NCI-H1105 (cell line): ENCODE results near the gene SCFD2.
"Not testable (repeated sequence)": the region's sequence is repeated elsewhere in the genome, so short reads cannot be mapped to it uniquely, and the experiment has no call there.

Source experiments
- DNase-seq: peaks from one replicate; lab custom pipeline; 2025; lab: John Stamatoyannopoulos, UW

Gene SCFD2

GRCh38 chr4:53365486-53366300 is at the start of gene SCFD2:
SCFD2 (minus strand) TSS chr4:53366061.
- peak; percentile 81 for DNase-seq

GRCh38 chr4:53409479-53409878 is 43.6 kb upstream of the SCFD2 start:
- DNase-seq: not testable (repeated sequence)

- no peak for DNase-seq
Observed at GRCh38 chr4:53380221-53380620, 14.4 kb upstream of the SCFD2 start.

- no peak for DNase-seq
Observed at GRCh38 chr4:53378171-53378482, 12.3 kb upstream of the SCFD2 start.

GRCh38 chr4:53377319-53378170 is 11.7 kb upstream of the SCFD2 start, which contains the start of gene FIP1L1:
FIP1L1 (plus strand) TSS chr4:53377641; CDS start chr4:53377839, 198 bp downstream.
- DNase-seq: peak; percentile 79

- no peak for DNase-seq
Observed at GRCh38 chr4:53376900-53377299, 11.0 kb upstream of the SCFD2 start.

- no peak for DNase-seq
Observed at GRCh38 chr4:53374777-53375258, 9.0 kb upstream of the SCFD2 start.

- no peak for DNase-seq
Observed at GRCh38 chr4:53371843-53372521, 6.1 kb upstream of the SCFD2 start.

- no peak for DNase-seq
Observed at GRCh38 chr4:53371049-53371448, 5.2 kb upstream of the SCFD2 start.

- no peak for DNase-seq
Observed at GRCh38 chr4:53367721-53368120, 1.9 kb upstream of the SCFD2 start.

- no peak for DNase-seq
Observed at GRCh38 chr4:53366301-53366716, 448 bp upstream of the SCFD2 start.

GRCh38 chr4:53365121-53365485 is 758 bp downstream of the SCFD2 start:
- no peak for DNase-seq

GRCh38 chr4:53364624-53365023 is 1.2 kb downstream of the SCFD2 start:
- DNase-seq: no peak

GRCh38 chr4:53362093-53362492 is 3.8 kb downstream of the SCFD2 start:
- no peak for DNase-seq

- DNase-seq: no peak
Observed at GRCh38 chr4:53361451-53361850, 4.4 kb downstream of the SCFD2 start.

GRCh38 chr4:53355930-53356521 is 9.8 kb downstream of the SCFD2 start:
- no peak for DNase-seq

- no peak for DNase-seq
Observed at GRCh38 chr4:53354012-53354722, 11.7 kb downstream of the SCFD2 start.

GRCh38 chr4:53349091-53349491 is 16.8 kb downstream of the SCFD2 start:
- DNase-seq: no peak

- no peak for DNase-seq
Observed at GRCh38 chr4:53348046-53348445, 17.8 kb downstream of the SCFD2 start.

- DNase-seq: no peak
Observed at GRCh38 chr4:53346920-53347852, 18.7 kb downstream of the SCFD2 start.
